Mucosa of rectum (tissue), 2 donors: ENCODE measurements around the gene MED8.
A peak's percentile ranks its signal among the peaks of the same experiment; 100 is the strongest.

ENCODE experiments used
- H3K27ac ChIP-seq, 2 donors: one replicate each; pipeline ENCODE4 v1.7.0; 2013; ENCODE audit warnings: inconsistent platforms in 2 of 2, low read depth in 2 of 2, low read length in 2 of 2
- H3K27me3 ChIP-seq, 2 donors: one replicate each; pipeline ENCODE4 v1.7.0; 2013; ENCODE audit warnings: low read length in 2 of 2; ENCODE audit not compliant: control insufficient read depth in 2 of 2, insufficient read depth in 2 of 2
- H3K36me3 ChIP-seq, 2 donors: one replicate each; pipeline ENCODE4 v1.7.0; 2013; ENCODE audit warnings: low read length in 2 of 2; ENCODE audit not compliant: control insufficient read depth in 2 of 2, insufficient read depth in 2 of 2
- H3K4me1 ChIP-seq, 2 donors: one replicate each; pipeline ENCODE4 v1.7.0; 2013; ENCODE audit warnings: low read length in 2 of 2, mild to moderate bottlenecking in 1 of 2; ENCODE audit not compliant: control insufficient read depth in 2 of 2, insufficient read depth in 2 of 2
- H3K4me3 ChIP-seq, 2 donors: one replicate each; pipeline ENCODE4 v1.7.0; 2013; ENCODE audit warnings: low read length in 2 of 2
- H3K9ac ChIP-seq, 2 donors: one replicate each; pipeline ENCODE4 v1.7.0; 2013; ENCODE audit warnings: low read length in 2 of 2, low read depth in 1 of 2, mild to moderate bottlenecking in 1 of 2
- H3K9me3 ChIP-seq, 2 donors: one replicate each; pipeline ENCODE4 v1.7.0; 2013; ENCODE audit warnings: low read length in 2 of 2; ENCODE audit not compliant: control insufficient read depth in 2 of 2
- donor health status: healthy.
- donor health status: Normal muscosa, but diverticular disease.

MED8 gene

GRCh38 chr1:43386676-43387075 is 2.9 kb downstream of the MED8 start:
- Histone ChIP-seq H3K9me3 (no peaks in the 10 kb centered on the region), H3K27me3 (no peaks in the 10 kb centered on the region), H3K4me3 (no peak overlapping the region), H3K36me3 (peaks cover 57 to 62% of the 10 kb centered on the region in 2 donors), H3K4me1 (peaks cover 19 to 22% of the 10 kb centered on the region in 2 donors), H3K9ac (no peak overlapping the region), H3K27ac (no peak overlapping the region)

GRCh38 chr1:43383449-43383848 is 6.2 kb downstream of the MED8 start:
- no peak overlapping the region for H3K9ac ChIP-seq
- H3K27me3 ChIP-seq = no peaks in the 10 kb centered on the region
- peaks cover 58 to 68% of the 10 kb centered on the region in 2 donors for H3K36me3 ChIP-seq
- H3K4me3 ChIP-seq = no peak overlapping the region
- no peaks in the 10 kb centered on the region for H3K9me3 ChIP-seq
- peaks cover 4 to 7% of the 10 kb centered on the region in 2 donors for H3K4me1 ChIP-seq
- no peak overlapping the region for H3K27ac ChIP-seq

GRCh38 chr1:43382027-43382779 is 7.4 kb downstream of the MED8 start:
- Histone ChIP-seq H3K36me3 (peaks cover 55 to 60% of the 10 kb centered on the region in 2 donors), H3K9ac (no peak overlapping the region), H3K4me3 (no peak overlapping the region)

GRCh38 chr1:43381612-43382011 is 8.0 kb downstream of the MED8 start:
- no peaks in the 10 kb centered on the region for H3K4me1 ChIP-seq
- no peaks in the 10 kb centered on the region for H3K27me3 ChIP-seq
- no peaks in the 10 kb centered on the region for H3K9me3 ChIP-seq
- H3K9ac ChIP-seq = no peak overlapping the region
- peak overlapping the region in 1 of 2 donors; percentile 6 for H3K27ac ChIP-seq
- no peak overlapping the region for H3K4me3 ChIP-seq
- H3K36me3 ChIP-seq = peaks cover 53 to 55% of the 10 kb centered on the region in 2 donors

More at GRCh38 chr1:43382027-43382779, 7.4 kb downstream of the MED8 start:
- H3K27ac ChIP-seq = peak overlapping the region in 1 of 2 donors; percentile 6
- no peaks in the 10 kb centered on the region for H3K27me3 ChIP-seq
- H3K4me1 ChIP-seq = no peaks in the 10 kb centered on the region
- H3K9me3 ChIP-seq = no peaks in the 10 kb centered on the region

- Histone ChIP-seq H3K36me3 (peaks cover 33% of the 10 kb centered on the region in 2 donors), H3K4me1 (no peaks in the 10 kb centered on the region), H3K27ac (no peak overlapping the region)
Measured at GRCh38 chr1:43379476-43379875, 10.1 kb downstream of the MED8 start.

GRCh38 chr1:43377831-43378230 is 11.8 kb downstream of the MED8 start:
- Histone ChIP-seq H3K27me3 (no peaks in the 10 kb centered on the region), H3K9me3 (no peaks in the 10 kb centered on the region), H3K27ac (no peak overlapping the region), H3K4me1 (no peaks in the 10 kb centered on the region), H3K4me3 (no peak overlapping the region), H3K36me3 (peaks cover 18 to 22% of the 10 kb centered on the region in 2 donors), H3K9ac (no peak overlapping the region)

More at GRCh38 chr1:43379476-43379875, 10.1 kb downstream of the MED8 start:
- no peak overlapping the region for H3K9ac ChIP-seq
- H3K9me3 ChIP-seq = no peaks in the 10 kb centered on the region
- H3K27me3 ChIP-seq = no peaks in the 10 kb centered on the region
- H3K4me3 ChIP-seq = no peak overlapping the region

- no peaks in the 10 kb centered on the region for H3K4me1 ChIP-seq
- H3K27me3 ChIP-seq = no peaks in the 10 kb centered on the region
- peaks cover 11 to 15% of the 10 kb centered on the region in 2 donors for H3K36me3 ChIP-seq
- H3K9me3 ChIP-seq = no peaks in the 10 kb centered on the region
- H3K4me3 ChIP-seq = no peak overlapping the region
- no peak overlapping the region for H3K27ac ChIP-seq
- H3K9ac ChIP-seq = no peak overlapping the region
Measured at GRCh38 chr1:43376723-43377235, 12.8 kb downstream of the MED8 start.

GRCh38 chr1:43373066-43373940 is 16.3 kb downstream of the MED8 start:
- H3K4me1 ChIP-seq = peaks cover 7% of the 10 kb centered on the region in 2 donors
- H3K9ac ChIP-seq = no peak overlapping the region
- no peaks in the 10 kb centered on the region for H3K27me3 ChIP-seq
- peaks cover 8 to 11% of the 10 kb centered on the region in 2 donors for H3K36me3 ChIP-seq
- H3K4me3 ChIP-seq = no peak overlapping the region
- no peak overlapping the region for H3K27ac ChIP-seq
- no peaks in the 10 kb centered on the region for H3K9me3 ChIP-seq

- Histone ChIP-seq H3K36me3 (peaks cover 8 to 11% of the 10 kb centered on the region in 2 donors), H3K27ac (no peak overlapping the region), H3K4me3 (no peak overlapping the region), H3K27me3 (no peaks in the 10 kb centered on the region), H3K9me3 (no peaks in the 10 kb centered on the region), H3K4me1 (peaks cover 8 to 12% of the 10 kb centered on the region in 2 donors), H3K9ac (no peak overlapping the region)
Measured at GRCh38 chr1:43372172-43372571, 17.4 kb downstream of the MED8 start.

- Histone ChIP-seq H3K9ac (no peak overlapping the region), H3K4me3 (no peak overlapping the region), H3K27me3 (no peaks in the 10 kb centered on the region), H3K9me3 (no peaks in the 10 kb centered on the region), H3K27ac (no peak overlapping the region), H3K4me1 (peaks cover 18 to 27% of the 10 kb centered on the region in 2 donors), H3K36me3 (peaks cover 4 to 11% of the 10 kb centered on the region in 2 donors)
Measured at GRCh38 chr1:43370564-43370963, 19.0 kb downstream of the MED8 start.
